Stimulated activated CD4-positive, alpha-beta T cell treated with anti-CD3 and anti-CD28 coated beads, Interleukin-12 subunit alpha, Interleukin-12 subunit beta, amount 100 ng/mL, for 4 hours (primary cell): ENCODE measurements around the gene VASH1.

ENCODE experiments used
- DNase-seq: peaks from one replicate; pipeline ENCODE4 v3.0.0-alpha.2; 2020

Gene VASH1

GRCh38 chr14:76793324-76793723 lies 32.1 kb downstream of the VASH1 start:
- no peak for DNase-seq

- DNase-seq, result no peak
Measured at GRCh38 chr14:76793956-76794355, 32.7 kb downstream of the VASH1 start.

GRCh38 chr14:76806446-76806845 lies 45.2 kb downstream of the VASH1 start:
- no peak for DNase-seq

- no peak for DNase-seq
Measured at GRCh38 chr14:76808011-76808410, 46.7 kb downstream of the VASH1 start.

- no peak for DNase-seq
Measured at GRCh38 chr14:76808990-76809389, 47.7 kb downstream of the VASH1 start.

- no peak for DNase-seq
Measured at GRCh38 chr14:76810525-76810924, 49.3 kb downstream of the VASH1 start.

- no peak for DNase-seq
Measured at GRCh38 chr14:76810953-76811400, 49.7 kb downstream of the VASH1 start.

GRCh38 chr14:76811561-76811960 lies 50.3 kb downstream of the VASH1 start:
- no peak for DNase-seq

- no peak for DNase-seq
Measured at GRCh38 chr14:76812093-76812421, 50.8 kb downstream of the VASH1 start.

- peak; percentile 96 for DNase-seq
Measured at GRCh38 chr14:76812422-76813383, 51.4 kb downstream of the VASH1 start, which contains the start of gene ANGEL1. Gene ANGEL1, minus strand, starts transcription at chr14:76812882. Its CDS starts 55 bp downstream, at chr14:76812827.

GRCh38 chr14:76814726-76815645 lies 53.7 kb downstream of the VASH1 start:
- DNase-seq, result no peak

GRCh38 chr14:76820700-76821099 lies 59.4 kb downstream of the VASH1 start:
- no peak for DNase-seq

GRCh38 chr14:76826122-76826521 lies 64.9 kb downstream of the VASH1 start, which contains the start of gene LRRC74A:
Gene LRRC74A, plus strand, starts transcription at chr14:76826408. Its CDS starts 290 bp downstream, at chr14:76826698.
- DNase-seq, result no peak

GRCh38 chr14:76827696-76828296 lies 66.5 kb downstream of the VASH1 start:
- DNase-seq, result no peak

- DNase-seq, result no peak
Measured at GRCh38 chr14:76828339-76829012, 67.2 kb downstream of the VASH1 start.

- DNase-seq, result no peak
Measured at GRCh38 chr14:76829013-76829365, 67.7 kb downstream of the VASH1 start.

GRCh38 chr14:76829650-76830421 lies 68.6 kb downstream of the VASH1 start:
- DNase-seq, result no peak

- no peak for DNase-seq
Measured at GRCh38 chr14:76830556-76830955, 69.3 kb downstream of the VASH1 start.

- no peak for DNase-seq
Measured at GRCh38 chr14:76832503-76832988, 71.3 kb downstream of the VASH1 start.
